ENCODE results near the gene DTNB. TPM values are rescaled to one million over a fixed set of nuclear protein-coding genes. Genes with fewer than 3 reads are reported as not detected.
A peak's percentile ranks its signal among the peaks of the same experiment; 100 is the strongest.

Gene DTNB
- polyA plus RNA-seq, 1 of the 3 experiments (the other 2 are of a cell fraction), result 15.3 TPM

- TF ChIP-seq SMC3 (IDR thresholded peaks at IDR 0.05; ENCODE audit: low read depth, low read length), result peak; percentile 92
- TF ChIP-seq USF1 (IDR thresholded peaks at IDR 0.05; ENCODE audit: borderline replicate concordance, low read depth), result no peak
- TF ChIP-seq PBX3 (IDR thresholded peaks at IDR 0.05), result no peak
- TF ChIP-seq MXI1 (IDR thresholded peaks at IDR 0.05; ENCODE audit: low read depth, low read length), result peak; percentile 25; the same call in 1 of the 2 replicates
- no peak for TF ChIP-seq JUND (IDR thresholded peaks at IDR 0.05)
- no peak for TF ChIP-seq RXRA (IDR thresholded peaks at IDR 0.05; ENCODE audit: borderline replicate concordance, low read depth)
- no peak for TF ChIP-seq RFX5 (IDR thresholded peaks at IDR 0.05; ENCODE audit: low read length)
- no peak for TF ChIP-seq EZH2phosphoT487 (IDR thresholded peaks at IDR 0.05; ENCODE audit: borderline replicate concordance, low read depth)
- TF ChIP-seq FOSL2 (IDR thresholded peaks at IDR 0.05; ENCODE audit: borderline replicate concordance, low read depth), result no peak
- 0 out of 2 replicates have a peak, but pooled peaks have one; percentile 15 for TF ChIP-seq GATA2 (CRISPR knock-in tag; IDR thresholded peaks at IDR 0.05)
- TF ChIP-seq RCOR1 (IDR thresholded peaks at IDR 0.05; ENCODE audit: low read length), result peak; percentile 60
- peak; percentile 38 for TF ChIP-seq CHD2 (IDR thresholded peaks at IDR 0.05; ENCODE audit: low read length, partially characterized antibody)
- no peak for TF ChIP-seq USF2 (IDR thresholded peaks at IDR 0.05; ENCODE audit: borderline replicate concordance, low read depth, low read length)
- no peak for TF ChIP-seq GABPA (IDR thresholded peaks at IDR 0.05; ENCODE audit: low read depth)
- TF ChIP-seq FOXJ3 (CRISPR knock-in tag; IDR thresholded peaks at IDR 0.05), result peak; percentile 64; the same call in 1 of the 2 replicates
- TF ChIP-seq TAF1 (IDR thresholded peaks at IDR 0.05; ENCODE audit: borderline replicate concordance, low read depth, low read length), result no peak; the same call in 1 of the 2 replicates
- TF ChIP-seq MEF2A (IDR thresholded peaks at IDR 0.05; ENCODE audit: borderline replicate concordance, low read depth), result no peak
- TF ChIP-seq TCF12 (IDR thresholded peaks at IDR 0.05), result no peak
- TF ChIP-seq REST (IDR thresholded peaks at IDR 0.05; ENCODE audit: low read depth, low read length), result peak; percentile 99
- TF ChIP-seq FOXM1 (IDR thresholded peaks at IDR 0.05; ENCODE audit: low read depth), result no peak
- peak in 1 of 2 experiments; percentile 38; a peak in 1 of 4 replicates for TF ChIP-seq EP300 (IDR thresholded peaks at IDR 0.05; ENCODE audit: borderline replicate concordance in 1 of 2, low read depth in 1 of 2, low read length in 1 of 2)
- no peak for TF ChIP-seq TEAD4 (IDR thresholded peaks at IDR 0.05; ENCODE audit: borderline replicate concordance, insufficient read depth)
- TF ChIP-seq MAX (IDR thresholded peaks at IDR 0.05; ENCODE audit: low read depth), result no peak; the same call in 1 of the 2 replicates
- TF ChIP-seq NRF1 (IDR thresholded peaks at IDR 0.05; ENCODE audit: low read depth, low read length), result peak; percentile 10; the same call in 1 of the 2 replicates
- no peak; the same call in 1 of the 2 replicates for TF ChIP-seq YY1 (IDR thresholded peaks at IDR 0.05; ENCODE audit: low read depth)
These were observed 330.8 kb downstream of the DTNB start (continued) for GRCh38 chr2:25342372-25343186.

All from SK-N-SH (cell line).